Glomerular visceral epithelial cell (primary cell): ENCODE measurements around the gene ARSB.
"Not testable (repeated sequence)": the region's sequence is repeated elsewhere in the genome, so short reads cannot be mapped to it uniquely, and the experiment has no call there.

Experiments
- DNase-seq: peaks from one replicate; pipeline ENCODE4 v3.0.0-alpha.2; 2016; ENCODE audit errors: extremely low spot score

Gene ARSB

GRCh38 chr5:78903353-78903752, 81.8 kb downstream of the ARSB start:
- no peak for DNase-seq

GRCh38 chr5:78899922-78900362, 85.2 kb downstream of the ARSB start:
- peak; percentile 75 for DNase-seq

GRCh38 chr5:78896132-78896531, 89.0 kb downstream of the ARSB start:
- peak; percentile 64 for DNase-seq

- no peak for DNase-seq
These were observed 89.5 kb downstream of the ARSB start for GRCh38 chr5:78895616-78896015.

- no peak for DNase-seq
These were observed 91.0 kb downstream of the ARSB start for GRCh38 chr5:78893940-78894677.

GRCh38 chr5:78890667-78891379, 94.3 kb downstream of the ARSB start:
- no peak for DNase-seq

- peak; percentile 11 for DNase-seq
These were observed 95.6 kb downstream of the ARSB start for GRCh38 chr5:78889369-78890140.

GRCh38 chr5:78888580-78889368, 96.3 kb downstream of the ARSB start:
- no peak for DNase-seq

- no peak for DNase-seq
These were observed 97.6 kb downstream of the ARSB start for GRCh38 chr5:78887384-78888118.

GRCh38 chr5:78886341-78887230, 98.5 kb downstream of the ARSB start:
- peak; percentile 23 for DNase-seq

- DNase-seq: no peak
These were observed 103.2 kb downstream of the ARSB start for GRCh38 chr5:78881884-78882283.

GRCh38 chr5:78879516-78879915, 105.6 kb downstream of the ARSB start:
- DNase-seq: no peak

- DNase-seq: not testable (repeated sequence)
These were observed 119.0 kb downstream of the ARSB start for GRCh38 chr5:78866076-78866475.

GRCh38 chr5:78858364-78858763, 126.7 kb downstream of the ARSB start:
- no peak for DNase-seq

- no peak for DNase-seq
These were observed 130.1 kb downstream of the ARSB start for GRCh38 chr5:78855026-78855425.

- not testable (repeated sequence) for DNase-seq
These were observed 133.2 kb downstream of the ARSB start for GRCh38 chr5:78851891-78852290.

GRCh38 chr5:78845470-78845869, 139.6 kb downstream of the ARSB start:
- DNase-seq: peak; percentile 8

GRCh38 chr5:78843436-78843835, 141.7 kb downstream of the ARSB start:
- no peak for DNase-seq

- DNase-seq: no peak
These were observed 143.3 kb downstream of the ARSB start for GRCh38 chr5:78841767-78842166.

GRCh38 chr5:78838753-78839152, 146.4 kb downstream of the ARSB start:
- no peak for DNase-seq
